ENCODE data around the gene MOCS1.

The MOCS1 gene

DNA sequence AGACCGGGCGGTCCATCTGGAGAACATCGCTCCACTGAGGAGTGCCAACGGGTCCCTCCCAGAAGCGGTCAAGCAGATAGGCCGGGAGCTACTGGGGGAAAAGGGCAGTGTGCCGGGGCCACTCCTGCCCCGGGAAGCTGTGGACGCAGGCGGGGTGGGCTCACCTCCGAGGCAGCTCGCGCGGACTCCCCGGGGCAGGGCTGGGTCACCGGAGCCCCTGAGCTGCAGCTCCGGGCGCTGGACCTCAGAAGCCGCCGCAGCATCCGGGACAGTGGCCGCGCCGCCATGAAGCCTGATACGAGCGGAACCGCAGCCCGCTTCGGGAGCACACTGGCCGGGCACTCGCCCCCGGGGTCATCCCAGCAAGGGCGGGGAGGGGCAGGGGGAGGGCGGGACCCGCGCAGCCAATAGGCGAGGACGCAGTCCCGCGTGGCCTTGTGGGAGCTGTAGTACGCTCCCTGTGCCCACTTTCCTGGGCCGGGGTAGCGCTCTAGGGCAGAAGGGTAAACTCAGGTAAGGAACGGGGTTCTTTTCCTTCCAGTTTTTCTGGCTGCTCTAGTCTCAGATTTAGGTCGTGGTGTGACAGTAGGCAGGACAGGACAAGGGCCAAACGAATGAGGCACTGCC is at the start of gene MOCS1:
TSS of gene MOCS1 (minus strand) at position 332 of the 627 bp plus-strand sequence. CDS start at position 287, 45 bp downstream.
- Histone ChIP-seq H3K4me1 (ENCODE audit: control insufficient read depth in 1 of 2, insufficient read depth in 1 of 2, low read depth in 1 of 2, low read length in 1 of 2) (no peaks in the 10 kb centered on the region), H3K4me3 (ENCODE audit: low read depth in 1 of 2, low read length in 1 of 2) (no peak within 1 kb of the TSS), H3K36me3 (no peaks in the 10 kb centered on the region), H3K27me3 (peaks cover 81% of the 10 kb centered on the region), H3K27ac (no peak within 1 kb of the TSS), H3K9me3 (no peaks in the 10 kb centered on the region)
- TF ChIP-seq, protein P1, sequence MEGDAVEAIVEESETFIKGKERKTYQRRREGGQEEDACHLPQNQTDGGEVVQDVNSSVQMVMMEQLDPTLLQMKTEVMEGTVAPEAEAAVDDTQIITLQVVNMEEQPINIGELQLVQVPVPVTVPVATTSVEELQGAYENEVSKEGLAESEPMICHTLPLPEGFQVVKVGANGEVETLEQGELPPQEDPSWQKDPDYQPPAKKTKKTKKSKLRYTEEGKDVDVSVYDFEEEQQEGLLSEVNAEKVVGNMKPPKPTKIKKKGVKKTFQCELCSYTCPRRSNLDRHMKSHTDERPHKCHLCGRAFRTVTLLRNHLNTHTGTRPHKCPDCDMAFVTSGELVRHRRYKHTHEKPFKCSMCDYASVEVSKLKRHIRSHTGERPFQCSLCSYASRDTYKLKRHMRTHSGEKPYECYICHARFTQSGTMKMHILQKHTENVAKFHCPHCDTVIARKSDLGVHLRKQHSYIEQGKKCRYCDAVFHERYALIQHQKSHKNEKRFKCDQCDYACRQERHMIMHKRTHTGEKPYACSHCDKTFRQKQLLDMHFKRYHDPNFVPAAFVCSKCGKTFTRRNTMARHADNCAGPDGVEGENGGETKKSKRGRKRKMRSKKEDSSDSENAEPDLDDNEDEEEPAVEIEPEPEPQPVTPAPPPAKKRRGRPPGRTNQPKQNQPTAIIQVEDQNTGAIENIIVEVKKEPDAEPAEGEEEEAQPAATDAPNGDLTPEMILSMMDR (IDR thresholded peaks at IDR 0.05) = no peak

- no peak overlapping the region for H3K4me3 ChIP-seq (ENCODE audit: low read depth in 1 of 2, low read length in 1 of 2)
Observed at GRCh38 chr6:39984051-39984450, 49.8 kb upstream of the MOCS1 start.

DNA sequence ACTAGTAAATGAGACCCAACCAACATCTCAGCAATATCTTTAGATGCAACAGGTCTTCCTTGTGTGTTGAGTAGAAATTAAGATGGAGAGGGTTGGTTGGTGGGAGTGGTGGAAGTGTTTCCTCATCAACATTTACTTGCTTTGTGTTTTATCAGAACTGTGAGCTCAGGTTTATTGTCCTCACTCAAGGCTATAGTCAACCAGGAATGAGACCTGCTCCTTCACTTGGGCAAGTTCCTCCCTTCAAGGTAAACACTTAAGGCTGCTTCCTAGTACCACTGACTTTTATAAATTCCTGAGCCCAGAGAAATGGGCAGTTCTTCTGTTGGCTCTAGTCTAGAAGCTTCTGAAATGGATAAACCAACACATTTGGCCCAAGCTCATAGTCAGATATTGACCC is 48.9 kb upstream of the MOCS1 start:
- no peaks in the 10 kb centered on the region for H3K4me1 ChIP-seq (ENCODE audit: control insufficient read depth in 1 of 2, insufficient read depth in 1 of 2, low read depth in 1 of 2, low read length in 1 of 2)
- TF ChIP-seq, protein P1 (IDR thresholded peaks at IDR 0.05) = no peak
- no peaks in the 10 kb centered on the region for H3K27me3 ChIP-seq
- H3K9me3 ChIP-seq = no peaks in the 10 kb centered on the region
- no peak overlapping the region for H3K27ac ChIP-seq
- H3K36me3 ChIP-seq = no peaks in the 10 kb centered on the region
- H3K4me3 ChIP-seq (ENCODE audit: low read depth in 1 of 2, low read length in 1 of 2) = no peak overlapping the region

More at GRCh38 chr6:39984051-39984450, 49.8 kb upstream of the MOCS1 start:
- Histone ChIP-seq H3K4me1 (ENCODE audit: control insufficient read depth in 1 of 2, insufficient read depth in 1 of 2, low read depth in 1 of 2, low read length in 1 of 2) (no peaks in the 10 kb centered on the region), H3K27me3 (no peaks in the 10 kb centered on the region), H3K27ac (no peak overlapping the region), H3K36me3 (no peaks in the 10 kb centered on the region), H3K9me3 (no peaks in the 10 kb centered on the region)
- TF ChIP-seq, protein P1 (IDR thresholded peaks at IDR 0.05) = no peak

GRCh38 chr6:39982720-39983119 is 48.5 kb upstream of the MOCS1 start:
- H3K4me1 ChIP-seq (ENCODE audit: control insufficient read depth in 1 of 2, insufficient read depth in 1 of 2, low read depth in 1 of 2, low read length in 1 of 2) = no peaks in the 10 kb centered on the region
- H3K4me3 ChIP-seq (ENCODE audit: low read depth in 1 of 2, low read length in 1 of 2) = no peak overlapping the region
- TF ChIP-seq, protein P1 (IDR thresholded peaks at IDR 0.05) = no peak
- H3K9me3 ChIP-seq = no peaks in the 10 kb centered on the region
- no peaks in the 10 kb centered on the region for H3K27me3 ChIP-seq
- H3K27ac ChIP-seq = no peak overlapping the region
- H3K36me3 ChIP-seq = no peaks in the 10 kb centered on the region

- Histone ChIP-seq H3K27me3 (no peaks in the 10 kb centered on the region), H3K9me3 (no peaks in the 10 kb centered on the region), H3K27ac (no peak overlapping the region), H3K4me1 (ENCODE audit: control insufficient read depth in 1 of 2, insufficient read depth in 1 of 2, low read depth in 1 of 2, low read length in 1 of 2) (no peaks in the 10 kb centered on the region), H3K36me3 (no peaks in the 10 kb centered on the region), H3K4me3 (ENCODE audit: low read depth in 1 of 2, low read length in 1 of 2) (no peak overlapping the region)
- TF ChIP-seq, protein P1 (IDR thresholded peaks at IDR 0.05) = no peak
Observed at GRCh38 chr6:39980839-39981580, 46.7 kb upstream of the MOCS1 start.

Data from neutrophil (primary cell).